GM11168 (cell line): ENCODE measurements around the gene PCDHGA11.
"Not testable (repeated sequence)": the region's sequence is repeated elsewhere in the genome, so short reads cannot be mapped to it uniquely, and the experiment has no call there.

ENCODE experiments used
- in situ Hi-C: fragments of 300-500 bp; cut with MboI; formaldehyde crosslinking; loops from one replicate; pipeline ENCODE4 v1.12.0; 2022; ENCODE audit warnings: low sequenced_read_pairs; ENCODE audit not compliant: unreplicated experiment

The PCDHGA11 gene

DNA sequence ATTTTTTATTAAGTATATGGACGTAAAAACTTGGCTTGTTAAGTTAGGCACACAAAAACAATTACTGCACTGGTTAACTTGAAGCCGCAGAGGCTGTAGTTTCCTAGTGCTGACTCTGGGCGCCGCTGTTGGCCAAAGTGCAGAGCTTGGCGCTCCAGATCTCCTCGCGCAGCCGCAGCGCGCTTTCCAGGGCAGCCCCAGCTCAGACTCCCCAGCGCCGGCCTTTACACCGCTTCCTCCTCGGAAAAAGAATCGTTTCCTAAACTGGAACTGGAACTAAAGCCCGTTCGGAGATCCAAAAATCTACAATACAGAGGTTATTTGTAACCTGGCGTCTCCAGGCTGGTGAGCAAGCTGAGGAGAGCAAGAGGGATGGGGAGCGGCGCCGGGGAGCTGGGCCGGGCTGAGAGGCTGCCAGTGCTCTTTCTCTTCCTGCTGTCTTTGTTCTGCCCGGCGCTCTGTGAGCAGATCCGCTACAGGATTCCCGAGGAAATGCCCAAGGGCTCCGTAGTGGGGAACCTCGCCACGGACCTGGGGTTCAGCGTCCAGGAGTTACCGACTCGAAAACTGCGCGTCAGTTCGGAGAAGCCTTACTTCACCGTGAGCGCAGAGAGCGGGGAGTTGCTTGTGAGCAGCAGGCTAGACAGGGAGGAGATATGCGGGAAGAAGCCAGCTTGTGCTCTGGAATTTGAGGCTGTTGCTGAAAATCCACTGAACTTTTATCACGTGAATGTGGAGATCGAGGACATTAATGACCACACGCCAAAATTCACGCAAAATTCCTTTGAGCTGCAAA is 22.9 kb upstream of the PCDHGA11 start, which contains the start of gene PCDHGB5:
Gene PCDHGB5, plus strand, starts transcription at position 192 of the 796 bp plus-strand sequence. Its CDS starts 181 bp downstream, at position 373.
- in situ Hi-C loops, result loop anchor here (10.0 kb wide), 1 partner anchor 663 kb away; no protein-coding TSS in a partner anchor

- in situ Hi-C loops, result loop anchor here (10.0 kb wide), 1 partner anchor 664 kb away; no protein-coding TSS in a partner anchor
Measured at GRCh38 chr5:141398608-141399007, 22.2 kb upstream of the PCDHGA11 start.

DNA sequence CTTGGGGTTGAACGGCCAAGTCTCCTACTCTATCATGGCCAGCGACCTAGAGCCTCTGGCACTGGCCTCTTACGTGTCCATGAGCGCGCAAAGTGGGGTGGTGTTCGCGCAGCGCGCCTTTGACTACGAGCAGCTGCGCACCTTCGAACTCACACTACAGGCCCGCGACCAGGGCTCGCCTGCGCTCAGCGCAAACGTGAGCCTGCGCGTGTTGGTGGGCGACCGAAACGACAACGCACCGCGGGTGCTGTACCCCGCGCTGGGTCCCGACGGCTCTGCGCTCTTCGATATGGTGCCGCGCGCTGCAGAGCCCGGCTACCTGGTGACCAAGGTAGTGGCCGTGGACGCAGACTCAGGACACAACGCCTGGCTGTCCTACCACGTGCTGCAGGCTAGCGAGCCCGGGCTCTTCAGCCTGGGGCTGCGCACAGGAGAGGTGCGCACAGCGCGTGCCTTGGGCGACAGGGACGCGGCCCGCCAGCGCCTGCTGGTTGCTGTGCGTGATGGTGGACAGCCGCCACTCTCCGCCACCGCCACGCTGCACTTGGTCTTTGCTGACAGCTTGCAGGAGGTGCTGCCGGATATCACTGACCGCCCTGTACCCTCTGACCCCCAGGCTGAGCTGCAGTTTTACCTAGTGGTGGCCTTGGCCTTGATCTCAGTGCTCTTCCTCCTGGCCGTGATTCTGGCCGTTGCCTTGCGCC is 21.1 kb upstream of the PCDHGA11 start:
- in situ Hi-C loops, result loop anchor here (10.0 kb wide), 1 partner anchor 665 kb away; no protein-coding TSS in a partner anchor

GRCh38 chr5:141402553-141403243 is 18.2 kb upstream of the PCDHGA11 start, which contains the start of gene PCDHGA9:
Gene PCDHGA9, plus strand, starts transcription at chr5:141402778. Its CDS starts 175 bp downstream, at chr5:141402953.
- in situ Hi-C loops, result no loop called here

GRCh38 chr5:141403387-141403786 is 17.5 kb upstream of the PCDHGA11 start:
- in situ Hi-C loops, result no loop called here

DNA sequence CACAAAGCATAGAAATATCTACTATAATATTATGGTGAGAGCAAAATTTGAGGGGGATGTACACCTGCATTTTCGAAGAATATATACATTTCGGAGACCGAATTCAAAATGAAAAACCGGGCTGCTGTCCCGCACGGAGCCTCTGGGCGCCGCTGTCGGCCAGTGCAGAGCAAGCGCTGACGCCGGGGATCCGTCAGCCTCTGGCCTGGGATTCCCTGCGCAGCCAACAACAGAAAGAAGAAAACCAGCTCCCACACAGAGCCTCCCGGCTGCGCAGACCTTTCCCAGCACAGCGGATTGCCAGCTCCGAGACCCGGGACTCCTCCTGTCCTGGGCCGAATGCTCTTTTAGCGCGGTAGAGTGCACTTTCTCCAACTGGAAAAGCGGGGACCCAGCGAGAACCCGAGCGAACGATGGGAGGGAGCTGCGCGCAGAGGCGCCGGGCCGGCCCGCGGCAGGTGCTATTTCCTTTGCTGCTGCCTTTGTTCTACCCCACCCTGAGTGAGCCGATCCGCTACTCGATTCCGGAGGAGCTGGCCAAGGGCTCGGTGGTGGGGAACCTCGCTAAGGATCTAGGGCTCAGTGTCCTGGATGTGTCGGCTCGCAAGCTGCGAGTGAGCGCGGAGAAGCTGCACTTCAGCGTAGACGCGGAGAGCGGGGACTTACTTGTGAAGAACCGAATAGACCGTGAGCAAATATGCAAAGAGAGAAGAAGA is 12.9 kb upstream of the PCDHGA11 start, which contains the start of gene PCDHGB6:
Gene PCDHGB6, plus strand, starts transcription at position 232 of the 716 bp plus-strand sequence. Its CDS starts 182 bp downstream, at position 414.
- in situ Hi-C loops, result not testable (repeated sequence)

GRCh38 chr5:141409598-141410306 is 11.1 kb upstream of the PCDHGA11 start:
- in situ Hi-C loops, result loop anchor here (5.0 kb wide), 1 partner anchor 153 kb away; no protein-coding TSS in a partner anchor

- in situ Hi-C loops, result loop anchor here (5.0 kb wide), 1 partner anchor 151 kb away; no protein-coding TSS in a partner anchor
Measured at GRCh38 chr5:141411575-141411974, 9.3 kb upstream of the PCDHGA11 start.

GRCh38 chr5:141412854-141413539 is 7.9 kb upstream of the PCDHGA11 start, which contains the start of gene PCDHGA10:
Gene PCDHGA10, plus strand, starts transcription at chr5:141412987. Its CDS starts 189 bp downstream, at chr5:141413176.
- in situ Hi-C loops, result loop anchor here (5.0 kb wide), 1 partner anchor 149 kb away; no protein-coding TSS in a partner anchor

DNA sequence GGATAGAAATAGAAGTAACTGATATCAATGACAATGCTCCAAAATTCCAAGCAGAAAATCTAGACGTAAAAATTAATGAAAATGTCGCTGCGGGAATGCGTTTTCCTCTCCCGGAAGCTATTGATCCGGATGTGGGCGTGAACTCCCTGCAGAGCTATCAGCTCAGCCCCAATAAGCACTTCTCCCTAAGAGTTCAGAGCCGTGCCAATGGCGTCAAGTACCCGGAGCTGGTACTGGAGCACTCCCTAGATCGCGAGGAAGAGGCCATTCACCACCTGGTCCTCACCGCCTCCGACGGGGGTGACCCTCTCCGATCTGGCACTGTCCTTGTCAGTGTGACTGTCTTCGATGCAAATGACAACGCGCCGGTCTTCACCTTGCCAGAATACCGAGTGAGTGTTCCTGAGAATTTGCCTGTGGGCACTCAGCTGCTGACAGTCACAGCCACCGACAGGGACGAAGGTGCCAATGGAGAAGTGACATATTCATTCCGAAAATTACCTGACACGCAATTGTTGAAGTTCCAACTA is 7.2 kb upstream of the PCDHGA11 start:
- in situ Hi-C loops, result loop anchor here (5.0 kb wide), 1 partner anchor 149 kb away; no protein-coding TSS in a partner anchor

DNA sequence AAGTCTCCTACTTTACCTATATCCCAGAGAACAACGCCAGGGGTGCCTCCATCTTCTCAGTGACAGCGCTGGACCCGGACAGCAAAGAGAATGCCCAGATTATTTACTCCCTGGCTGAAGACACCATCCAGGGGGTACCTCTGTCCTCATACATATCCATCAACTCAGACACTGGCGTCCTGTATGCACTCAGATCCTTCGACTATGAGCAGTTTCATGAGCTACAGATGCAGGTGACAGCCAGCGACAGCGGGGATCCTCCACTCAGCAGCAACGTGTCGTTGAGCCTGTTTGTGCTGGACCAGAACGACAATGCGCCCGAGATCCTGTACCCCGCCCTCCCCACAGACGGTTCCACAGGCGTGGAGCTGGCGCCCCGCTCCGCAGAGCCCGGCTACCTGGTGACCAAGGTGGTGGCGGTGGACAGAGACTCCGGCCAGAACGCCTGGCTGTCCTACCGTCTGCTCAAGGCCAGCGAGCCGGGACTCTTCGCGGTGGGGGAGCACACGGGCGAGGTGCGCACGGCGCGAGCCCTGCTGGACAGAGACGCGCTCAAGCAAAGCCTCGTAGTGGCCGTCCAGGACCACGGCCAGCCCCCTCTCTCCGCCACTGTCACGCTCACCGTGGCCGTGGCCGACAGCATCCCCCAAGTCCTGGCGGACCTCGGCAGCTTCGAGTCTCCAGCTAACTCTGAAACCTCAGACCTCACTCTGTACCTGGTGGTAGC is 6.1 kb upstream of the PCDHGA11 start:
- in situ Hi-C loops, result loop anchor here (5.0 kb wide), 1 partner anchor 148 kb away; no protein-coding TSS in a partner anchor

DNA sequence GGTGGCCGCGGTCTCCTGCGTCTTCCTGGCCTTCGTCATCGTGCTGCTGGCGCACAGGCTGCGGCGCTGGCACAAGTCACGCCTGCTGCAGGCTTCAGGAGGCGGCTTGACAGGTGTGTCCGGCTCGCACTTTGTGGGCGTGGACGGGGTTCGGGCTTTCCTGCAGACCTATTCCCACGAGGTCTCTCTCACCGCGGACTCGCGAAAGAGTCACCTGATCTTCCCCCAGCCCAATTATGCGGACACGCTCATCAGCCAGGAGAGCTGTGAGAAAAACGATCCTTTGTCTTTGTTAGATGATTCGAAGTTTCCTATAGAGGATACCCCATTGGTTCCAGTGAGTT is 5.6 kb upstream of the PCDHGA11 start:
- in situ Hi-C loops, result not testable (repeated sequence)

GRCh38 chr5:141417494-141418172 is 3.2 kb upstream of the PCDHGA11 start, which contains the start of gene PCDHGB7:
Gene PCDHGB7, plus strand, starts transcription at chr5:141417677. Its CDS starts 183 bp downstream, at chr5:141417860.
- in situ Hi-C loops, result not testable (repeated sequence)

- in situ Hi-C loops, result no loop called here
Measured at GRCh38 chr5:141419074-141419880, 1.6 kb upstream of the PCDHGA11 start.

- in situ Hi-C loops, result no loop called here
Measured at GRCh38 chr5:141421489-141421855, 621 bp downstream of the PCDHGA11 start.
